ENCODE results near the gene FOXP4.

The FOXP4 gene

GRCh38 chr6:41522780-41523548, 23.2 kb upstream of the FOXP4 start:
- DNase-seq, result no peak

- DNase-seq, result no peak
These were observed 22.1 kb upstream of the FOXP4 start for GRCh38 chr6:41523915-41524633.

- no peak for DNase-seq
These were observed 21.6 kb upstream of the FOXP4 start for GRCh38 chr6:41524634-41525011.

GRCh38 chr6:41527721-41528408, 18.3 kb upstream of the FOXP4 start:
- DNase-seq, result no peak

- DNase-seq, result no peak
These were observed 17.7 kb upstream of the FOXP4 start for GRCh38 chr6:41528409-41528963.

- no peak for DNase-seq
These were observed 17.1 kb upstream of the FOXP4 start for GRCh38 chr6:41529049-41529448.

GRCh38 chr6:41529970-41530369, 16.2 kb upstream of the FOXP4 start:
- DNase-seq, result no peak

GRCh38 chr6:41530476-41530875, 15.7 kb upstream of the FOXP4 start:
- no peak for DNase-seq

- no peak for DNase-seq
These were observed 15.2 kb upstream of the FOXP4 start for GRCh38 chr6:41531016-41531415.

GRCh38 chr6:41531591-41532582, 14.3 kb upstream of the FOXP4 start:
- DNase-seq, result no peak

GRCh38 chr6:41535766-41536165, 10.4 kb upstream of the FOXP4 start:
- no peak for DNase-seq

- DNase-seq, result no peak
These were observed 9.1 kb upstream of the FOXP4 start for GRCh38 chr6:41536795-41537758.

GRCh38 chr6:41538556-41539182, 7.5 kb upstream of the FOXP4 start:
- no peak for DNase-seq

GRCh38 chr6:41539204-41539603, 7.0 kb upstream of the FOXP4 start:
- DNase-seq, result no peak

GRCh38 chr6:41541364-41541763, 4.8 kb upstream of the FOXP4 start:
- no peak for DNase-seq

- no peak for DNase-seq
These were observed 3.1 kb upstream of the FOXP4 start for GRCh38 chr6:41543087-41543486.

GRCh38 chr6:41545247-41545702, 906 bp upstream of the FOXP4 start:
- DNase-seq, result no peak

GRCh38 chr6:41546475-41546865, 289 bp downstream of the FOXP4 start:
- peak; percentile 36 for DNase-seq

GRCh38 chr6:41546866-41547798, 951 bp downstream of the FOXP4 start:
- DNase-seq, result no peak

Data from effector CD8-positive, alpha-beta T cell (primary cell).